GM12878 (cell line): Measurements from ENCODE around the gene ZNF672. TPM values are rescaled to one million over a fixed set of nuclear protein-coding genes. Genes with fewer than 3 reads are reported as not detected.
A peak's percentile ranks its signal among the peaks of the same experiment; 100 is the strongest.

Experiments
- ATF7 ChIP-seq: fragments of 450-650 bp; IDR thresholded peaks from 2 replicates; pipeline ENCODE4 v1.6.1; 2016; ENCODE audit warnings: low read depth, mild to moderate bottlenecking
- CBX3 ChIP-seq: fragments of 200-600 bp; sonication (generic); IDR thresholded peaks from 2 replicates; pipeline ENCODE4 v1.6.1; 2016; ENCODE audit warnings: low read depth, borderline replicate concordance
- CEBPB ChIP-seq, 2 experiments: fragments of 150-350 bp in 1 of 2; IDR thresholded peaks; 2 replicates each; pipeline ENCODE4 v1.6.1; 2012 to 2014; ENCODE audit warnings: low read depth in 2 of 2, low read length in 2 of 2, borderline replicate concordance in 1 of 2, inconsistent platforms in 1 of 2
- CHD1 ChIP-seq: IDR thresholded peaks from 2 replicates; pipeline ENCODE4 v1.6.1; 2012; ENCODE audit warnings: low read depth, low read length, improper control_type of control experiment
- CHD2 ChIP-seq: IDR thresholded peaks from 2 replicates; pipeline ENCODE4 v1.6.1; 2011; ENCODE audit warnings: low read depth, low read length, improper control_type of control experiment, borderline replicate concordance
- ETV6 ChIP-seq, 2 experiments: fragments of 450-650 bp in 1 of 2; IDR thresholded peaks in 1 of 2; conservative IDR thresholded peaks in 1 of 2; 2 replicates each; pipeline ENCODE4 v1.6.1; 2014; ENCODE audit warnings: antibody characterized with exemption in 1 of 2, borderline replicate concordance in 1 of 2, low read depth in 1 of 2, mild to moderate bottlenecking in 1 of 2, moderate library complexity in 1 of 2
- HDGF ChIP-seq: fragments of 450-650 bp; IDR thresholded peaks from 2 replicates; pipeline ENCODE4 v1.6.1; 2016; ENCODE audit warnings: antibody characterized with exemption
- MEF2B ChIP-seq: fragments of 450-650 bp; IDR thresholded peaks from 2 replicates; pipeline ENCODE4 v1.6.1; 2018; ENCODE audit warnings: mild to moderate bottlenecking, moderate library complexity; ENCODE audit not compliant: partially characterized antibody, poor library complexity, severe bottlenecking
- MTA2 ChIP-seq: fragments of 450-650 bp; IDR thresholded peaks from 2 replicates; pipeline ENCODE4 v1.6.1; 2016; ENCODE audit warnings: low read depth, mild to moderate bottlenecking, moderate library complexity
- NBN ChIP-seq: fragments of 450-650 bp; IDR thresholded peaks from 2 replicates; pipeline ENCODE4 v1.6.1; 2016
- RB1 ChIP-seq: fragments of 450-650 bp; formaldehyde crosslinking; IDR thresholded peaks from 2 replicates; pipeline ENCODE4 v1.6.1; 2017; ENCODE audit warnings: mild to moderate bottlenecking, borderline replicate concordance
- SMAD1 ChIP-seq: fragments of 450-650 bp; IDR thresholded peaks from 2 replicates; pipeline ENCODE4 v1.6.1; 2018; ENCODE audit warnings: mild to moderate bottlenecking, low read depth; ENCODE audit not compliant: partially characterized antibody
- SMC3 ChIP-seq: IDR thresholded peaks from 2 replicates; pipeline ENCODE4 v1.6.1; 2011; ENCODE audit warnings: low read length, improper control_type of control experiment, borderline replicate concordance
- TCF12 ChIP-seq: IDR thresholded peaks from 2 replicates; pipeline ENCODE4 v1.6.1; 2011; ENCODE audit warnings: low read depth, mild to moderate bottlenecking, low read length
- TCF7 ChIP-seq: IDR thresholded peaks from 2 replicates; pipeline ENCODE4 v1.6.1; 2014; ENCODE audit warnings: antibody characterized with exemption, borderline replicate concordance
- YY1 ChIP-seq: IDR thresholded peaks from 2 replicates; pipeline ENCODE4 v1.6.1; 2011; ENCODE audit warnings: low read depth, mild to moderate bottlenecking, low read length
- ZNF274 ChIP-seq: IDR thresholded peaks from one replicate; pipeline ENCODE4 v1.8.0; 2011; ENCODE audit not compliant: insufficient read length, insufficient read depth
- polyA plus RNA-seq, 11 experiments: library from polyadenylated mRNA; depleted of rRNA in 4 of 11; unstranded in 6 of 11; stranded (reverse) in 5 of 11; fragments of >200 nt; fragmentation: Nextera tagmentation in 4 of 11; fragmentation: Illumina TruSeq in 1 of 11; extraction: Ambion mirVana in 4 of 11; extraction: Trizol in 1 of 11; gene quantifications; 1 replicate in 1 of 11; 2 replicates in 10 of 11; pipeline versions ENCODE4 v1.2.1 to v1.2.3, GENCODE V29; 2011 to 2016; ENCODE audit warnings: inconsistent platforms in 2 of 11, missing spikeins in 2 of 11, low read depth in 1 of 11
- total RNA-seq, 4 experiments: library from RNA; depleted of rRNA in 3 of 4; stranded (reverse); fragments of >200 nt in 3 of 4; fragmentation: Illumina TruSeq in 1 of 4; extraction: Trizol in 1 of 4; gene quantifications; 2 replicates each; pipeline versions ENCODE4 v1.2.1 to v1.2.3, GENCODE V29; 2013 to 2021
- TF ChIP-seq, protein P1 (sequence below): fragments of 450-650 bp; IDR thresholded peaks from 2 replicates; pipeline ENCODE4 v1.6.1; 2017; ENCODE audit warnings: mild to moderate bottlenecking, moderate library complexity
- TF ChIP-seq, protein P2 (sequence below): IDR thresholded peaks from 2 replicates; pipeline ENCODE4 v1.6.1; 2011; ENCODE audit warnings: borderline replicate concordance, low read depth, mild to moderate bottlenecking, moderate library complexity, low read length; ENCODE audit not compliant: insufficient read depth, poor library complexity, severe bottlenecking
- TF ChIP-seq, protein P3 (sequence below): IDR thresholded peaks from 2 replicates; pipeline ENCODE4 v1.6.1; 2012; ENCODE audit warnings: low read depth, low read length, improper control_type of control experiment
- TF ChIP-seq, protein P4 (sequence below): IDR thresholded peaks from 2 replicates; pipeline ENCODE4 v1.6.1; 2011; ENCODE audit warnings: low read depth, mild to moderate bottlenecking, low read length, moderate library complexity, borderline replicate concordance; ENCODE audit errors: extremely low read depth
- TF ChIP-seq, protein P5 (sequence below): IDR thresholded peaks from 2 replicates; pipeline ENCODE4 v1.6.1; 2012; ENCODE audit warnings: low read depth, low read length, improper control_type of control experiment

The ZNF672 gene
- total and polyA plus RNA-seq, 10 of the 15 experiments (the other 5 are each of a cell fraction or from before 2014, with no cell fraction given): 2.9 to 51.3 (median 39.8) TPM

DNA sequence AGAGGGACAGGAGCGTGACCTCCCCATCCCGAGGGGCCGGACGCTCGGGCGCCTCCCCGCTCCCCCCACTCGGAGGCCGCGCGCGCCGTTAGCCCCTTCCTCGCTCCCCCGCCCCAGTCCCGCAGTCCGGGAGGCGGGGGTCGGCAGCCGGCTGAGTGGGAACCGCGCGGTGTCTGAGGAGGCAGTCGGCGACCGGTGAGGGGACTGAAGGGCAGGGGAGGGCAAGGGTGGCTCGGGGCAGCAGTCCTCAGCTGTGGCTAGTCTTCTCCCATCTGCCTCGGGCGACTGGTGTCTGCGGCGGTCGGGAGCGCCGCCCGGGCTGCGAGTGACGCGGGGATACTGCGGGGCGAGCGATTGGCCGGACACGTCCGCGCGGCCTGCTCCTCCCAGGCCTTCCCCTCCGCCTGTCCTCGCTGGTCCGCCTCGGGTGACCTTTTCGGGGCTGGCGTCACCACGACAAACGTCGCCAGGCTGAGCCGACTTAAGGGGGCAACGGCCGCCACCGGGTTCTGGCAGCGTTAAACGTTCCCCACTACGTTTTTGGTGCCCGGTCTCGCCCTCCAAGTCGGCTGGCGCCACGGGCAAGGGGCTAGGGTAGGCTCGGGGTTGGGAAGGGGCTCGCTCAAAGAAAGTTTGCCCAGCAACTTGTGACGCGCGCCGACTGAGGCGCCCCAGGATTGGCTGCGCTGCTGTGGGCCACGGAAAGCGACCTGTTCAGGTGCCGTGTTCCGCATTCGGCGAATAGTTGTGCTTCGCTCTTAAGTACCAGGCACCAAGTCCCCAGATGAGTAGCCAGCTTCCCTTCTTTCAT lies 538 bp downstream of the ZNF672 start (continued):
- TF ChIP-seq, protein P1, sequence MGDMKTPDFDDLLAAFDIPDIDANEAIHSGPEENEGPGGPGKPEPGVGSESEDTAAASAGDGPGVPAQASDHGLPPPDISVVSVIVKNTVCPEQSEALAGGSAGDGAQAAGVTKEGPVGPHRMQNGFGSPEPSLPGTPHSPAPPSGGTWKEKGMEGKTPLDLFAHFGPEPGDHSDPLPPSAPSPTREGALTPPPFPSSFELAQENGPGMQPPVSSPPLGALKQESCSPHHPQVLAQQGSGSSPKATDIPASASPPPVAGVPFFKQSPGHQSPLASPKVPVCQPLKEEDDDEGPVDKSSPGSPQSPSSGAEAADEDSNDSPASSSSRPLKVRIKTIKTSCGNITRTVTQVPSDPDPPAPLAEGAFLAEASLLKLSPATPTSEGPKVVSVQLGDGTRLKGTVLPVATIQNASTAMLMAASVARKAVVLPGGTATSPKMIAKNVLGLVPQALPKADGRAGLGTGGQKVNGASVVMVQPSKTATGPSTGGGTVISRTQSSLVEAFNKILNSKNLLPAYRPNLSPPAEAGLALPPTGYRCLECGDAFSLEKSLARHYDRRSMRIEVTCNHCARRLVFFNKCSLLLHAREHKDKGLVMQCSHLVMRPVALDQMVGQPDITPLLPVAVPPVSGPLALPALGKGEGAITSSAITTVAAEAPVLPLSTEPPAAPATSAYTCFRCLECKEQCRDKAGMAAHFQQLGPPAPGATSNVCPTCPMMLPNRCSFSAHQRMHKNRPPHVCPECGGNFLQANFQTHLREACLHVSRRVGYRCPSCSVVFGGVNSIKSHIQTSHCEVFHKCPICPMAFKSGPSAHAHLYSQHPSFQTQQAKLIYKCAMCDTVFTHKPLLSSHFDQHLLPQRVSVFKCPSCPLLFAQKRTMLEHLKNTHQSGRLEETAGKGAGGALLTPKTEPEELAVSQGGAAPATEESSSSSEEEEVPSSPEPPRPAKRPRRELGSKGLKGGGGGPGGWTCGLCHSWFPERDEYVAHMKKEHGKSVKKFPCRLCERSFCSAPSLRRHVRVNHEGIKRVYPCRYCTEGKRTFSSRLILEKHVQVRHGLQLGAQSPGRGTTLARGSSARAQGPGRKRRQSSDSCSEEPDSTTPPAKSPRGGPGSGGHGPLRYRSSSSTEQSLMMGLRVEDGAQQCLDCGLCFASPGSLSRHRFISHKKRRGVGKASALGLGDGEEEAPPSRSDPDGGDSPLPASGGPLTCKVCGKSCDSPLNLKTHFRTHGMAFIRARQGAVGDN: peak; percentile 82
- TF ChIP-seq CBX3: no peak
- TF ChIP-seq ETV6 (conservative IDR thresholded peaks at IDR 0.05 in 1 of 2, IDR thresholded peaks at IDR 0.05 in 1 of 2; ENCODE audit: borderline replicate concordance in 1 of 2, low read depth in 1 of 2): no peak
- TF ChIP-seq TCF12: no peak
- TF ChIP-seq SMC3: no peak
- TF ChIP-seq, protein P2, sequence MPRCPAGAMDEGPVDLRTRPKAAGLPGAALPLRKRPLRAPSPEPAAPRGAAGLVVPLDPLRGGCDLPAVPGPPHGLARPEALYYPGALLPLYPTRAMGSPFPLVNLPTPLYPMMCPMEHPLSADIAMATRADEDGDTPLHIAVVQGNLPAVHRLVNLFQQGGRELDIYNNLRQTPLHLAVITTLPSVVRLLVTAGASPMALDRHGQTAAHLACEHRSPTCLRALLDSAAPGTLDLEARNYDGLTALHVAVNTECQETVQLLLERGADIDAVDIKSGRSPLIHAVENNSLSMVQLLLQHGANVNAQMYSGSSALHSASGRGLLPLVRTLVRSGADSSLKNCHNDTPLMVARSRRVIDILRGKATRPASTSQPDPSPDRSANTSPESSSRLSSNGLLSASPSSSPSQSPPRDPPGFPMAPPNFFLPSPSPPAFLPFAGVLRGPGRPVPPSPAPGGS: no peak
- no peak for TF ChIP-seq SMAD1
- no peak for TF ChIP-seq CHD2
- TF ChIP-seq, protein P3, sequence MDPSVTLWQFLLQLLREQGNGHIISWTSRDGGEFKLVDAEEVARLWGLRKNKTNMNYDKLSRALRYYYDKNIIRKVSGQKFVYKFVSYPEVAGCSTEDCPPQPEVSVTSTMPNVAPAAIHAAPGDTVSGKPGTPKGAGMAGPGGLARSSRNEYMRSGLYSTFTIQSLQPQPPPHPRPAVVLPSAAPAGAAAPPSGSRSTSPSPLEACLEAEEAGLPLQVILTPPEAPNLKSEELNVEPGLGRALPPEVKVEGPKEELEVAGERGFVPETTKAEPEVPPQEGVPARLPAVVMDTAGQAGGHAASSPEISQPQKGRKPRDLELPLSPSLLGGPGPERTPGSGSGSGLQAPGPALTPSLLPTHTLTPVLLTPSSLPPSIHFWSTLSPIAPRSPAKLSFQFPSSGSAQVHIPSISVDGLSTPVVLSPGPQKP: no peak
- 0 out of 2 replicates have a peak, but pooled peaks have one; percentile 69 for TF ChIP-seq RB1
- TF ChIP-seq HDGF: peak; percentile 65; the same call in 1 of the 2 replicates
- TF ChIP-seq, protein P4, sequence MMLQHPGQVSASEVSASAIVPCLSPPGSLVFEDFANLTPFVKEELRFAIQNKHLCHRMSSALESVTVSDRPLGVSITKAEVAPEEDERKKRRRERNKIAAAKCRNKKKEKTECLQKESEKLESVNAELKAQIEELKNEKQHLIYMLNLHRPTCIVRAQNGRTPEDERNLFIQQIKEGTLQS: no peak
- peak; percentile 90 for TF ChIP-seq CHD1
- TF ChIP-seq, protein P5, sequence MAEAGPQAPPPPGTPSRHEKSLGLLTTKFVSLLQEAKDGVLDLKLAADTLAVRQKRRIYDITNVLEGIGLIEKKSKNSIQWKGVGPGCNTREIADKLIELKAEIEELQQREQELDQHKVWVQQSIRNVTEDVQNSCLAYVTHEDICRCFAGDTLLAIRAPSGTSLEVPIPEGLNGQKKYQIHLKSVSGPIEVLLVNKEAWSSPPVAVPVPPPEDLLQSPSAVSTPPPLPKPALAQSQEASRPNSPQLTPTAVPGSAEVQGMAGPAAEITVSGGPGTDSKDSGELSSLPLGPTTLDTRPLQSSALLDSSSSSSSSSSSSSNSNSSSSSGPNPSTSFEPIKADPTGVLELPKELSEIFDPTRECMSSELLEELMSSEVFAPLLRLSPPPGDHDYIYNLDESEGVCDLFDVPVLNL: no peak
- TF ChIP-seq CEBPB (IDR thresholded peaks at IDR 0.05; ENCODE audit: borderline replicate concordance in 1 of 2, low read depth in 2 of 2, low read length in 2 of 2): peak in 1 of 2 experiments; percentile 83; a peak in 1 of 4 replicates
- TF ChIP-seq MTA2: peak; percentile 19
- no peak for TF ChIP-seq ZNF274
- peak; percentile 44 for TF ChIP-seq MEF2B
- no peak for TF ChIP-seq TCF7
- no peak for TF ChIP-seq YY1
- TF ChIP-seq NBN: peak; percentile 83; the same call in 1 of the 2 replicates
- peak; percentile 79 for TF ChIP-seq ATF7
